Measurements from ENCODE around the gene APBA3.

Gene APBA3

GRCh38 chr19:3723883-3724282, 37.6 kb downstream of the APBA3 start:
- no peak for FAIRE-seq
- no peak for DNase-seq (ENCODE audit: insufficient read length, low spot score)

- FAIRE-seq: no peak
- no peak for DNase-seq (ENCODE audit: insufficient read length, low spot score)
Measured at GRCh38 chr19:3723110-3723488, 38.4 kb downstream of the APBA3 start.

- no peak for DNase-seq (ENCODE audit: insufficient read length, low spot score)
- FAIRE-seq: no peak
Measured at GRCh38 chr19:3722443-3723109, 38.9 kb downstream of the APBA3 start.

- DNase-seq (ENCODE audit: insufficient read length, low spot score): no peak
- no peak for FAIRE-seq
Measured at GRCh38 chr19:3721887-3722442, 39.5 kb downstream of the APBA3 start.

- DNase-seq (ENCODE audit: insufficient read length, low spot score): peak; percentile 75
- no peak for FAIRE-seq
Measured at GRCh38 chr19:3721131-3721886, 40.2 kb downstream of the APBA3 start.

GRCh38 chr19:3720349-3720917, 41.1 kb downstream of the APBA3 start:
- no peak for DNase-seq (ENCODE audit: insufficient read length, low spot score)

DNA sequence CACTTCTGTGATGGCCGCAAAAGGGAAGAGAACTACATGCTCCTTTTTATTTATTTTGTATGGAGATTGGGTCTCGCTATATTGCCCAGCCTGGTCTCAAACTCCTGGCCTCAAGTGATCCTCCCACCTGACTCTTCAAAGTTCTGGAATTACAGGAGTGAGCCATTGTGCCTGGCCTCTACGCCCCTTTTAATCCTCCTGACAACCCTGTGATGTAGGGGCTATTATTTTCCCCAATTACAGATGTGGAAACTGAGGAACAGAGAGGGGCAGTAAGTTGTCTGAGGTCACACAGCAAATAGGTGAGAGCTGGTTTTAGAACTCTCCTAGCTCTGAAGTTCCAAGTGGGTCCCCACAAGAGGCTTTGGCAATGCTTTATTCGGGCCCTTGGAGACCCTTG, 41.6 kb downstream of the APBA3 start:
- DNase-seq (ENCODE audit: insufficient read length, low spot score) (no peak), FAIRE-seq (no peak)

More at GRCh38 chr19:3720349-3720917, 41.1 kb downstream of the APBA3 start:
- FAIRE-seq: no peak

GRCh38 chr19:3716147-3716668, 45.3 kb downstream of the APBA3 start:
- DNase-seq (ENCODE audit: insufficient read length, low spot score): no peak

GRCh38 chr19:3712663-3713611, 48.6 kb downstream of the APBA3 start:
- no peak for FAIRE-seq
- no peak for DNase-seq (ENCODE audit: insufficient read length, low spot score)

More at GRCh38 chr19:3716147-3716668, 45.3 kb downstream of the APBA3 start:
- FAIRE-seq: no peak

GRCh38 chr19:3710265-3710812, 51.2 kb downstream of the APBA3 start:
- DNase-seq (ENCODE audit: insufficient read length, low spot score): no peak
- no peak for FAIRE-seq

DNA sequence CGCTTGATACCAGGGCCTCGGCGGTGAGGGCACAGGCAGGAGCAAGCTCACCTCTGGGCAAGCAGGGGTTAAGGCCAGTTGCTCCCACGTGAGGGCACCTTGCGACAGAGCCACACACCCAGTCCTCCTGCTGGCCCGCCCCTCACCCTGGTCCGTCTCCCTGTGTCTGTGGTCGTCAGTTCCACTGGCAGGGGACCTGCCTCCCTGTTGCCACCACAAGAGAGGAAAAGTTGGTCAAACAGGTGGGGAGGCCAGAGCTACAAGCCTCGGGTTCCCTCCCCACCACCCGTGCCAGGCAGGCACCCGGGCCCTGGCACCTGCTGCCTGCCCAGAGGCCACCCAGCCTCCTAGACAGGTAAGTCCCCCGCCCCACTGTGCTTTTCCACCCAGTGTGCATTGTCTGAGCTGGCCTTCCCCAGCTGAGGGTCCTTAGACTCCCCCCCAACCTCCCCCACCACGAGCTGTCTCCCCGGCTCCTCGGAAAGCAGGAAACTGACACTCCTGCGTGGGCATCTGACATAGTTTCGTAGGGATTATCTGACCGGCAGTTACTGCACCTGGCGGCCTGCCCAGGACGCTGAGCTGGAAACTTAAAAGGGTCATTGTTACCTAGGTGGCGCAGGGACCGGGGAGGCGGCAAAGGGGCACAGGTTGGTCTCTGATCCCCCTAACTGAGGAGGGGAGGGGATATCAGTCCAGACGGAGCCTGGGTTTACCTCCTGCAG, 53.1 kb downstream of the APBA3 start, which contains the start of gene TJP3:
Gene TJP3, plus strand, starts transcription at position 178 of the 725 bp plus-strand sequence. CDS start 20,049 bp downstream, outside the sequence.
- DNase-seq (ENCODE audit: insufficient read length, low spot score) (no peak), FAIRE-seq (no peak)

DNA sequence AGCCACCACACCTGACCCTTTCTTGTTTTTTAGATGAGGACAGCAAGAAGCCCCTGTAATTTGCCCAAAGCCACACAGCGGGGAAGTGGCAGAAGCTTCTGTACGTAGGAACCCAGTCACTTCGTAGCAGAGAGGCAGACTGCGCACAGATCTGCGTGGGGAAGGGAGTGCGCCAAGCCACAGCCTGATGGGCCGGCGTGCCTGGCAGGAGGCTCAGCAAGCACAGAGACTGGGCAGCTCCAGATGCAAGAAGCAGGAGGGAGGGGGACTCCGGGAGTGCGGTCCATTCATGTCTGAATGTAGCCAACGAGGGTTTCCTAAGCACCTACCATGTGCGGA, 53.7 kb downstream of the APBA3 start:
- FAIRE-seq (no peak), DNase-seq (ENCODE audit: insufficient read length, low spot score) (no peak)

GRCh38 chr19:3701200-3701599, 60.3 kb downstream of the APBA3 start:
- peak; percentile 4 for FAIRE-seq
- DNase-seq (ENCODE audit: insufficient read length, low spot score): no peak
